ENCODE data around the gene TRIM41.

The TRIM41 gene

GRCh38 chr5:181221105-181221791 lies 1.8 kb upstream of the TRIM41 start:
- no peak for TF ChIP-seq CTCF (IDR thresholded peaks at IDR 0.05; ENCODE audit: insufficient read depth, missing control alignments)
- DNase-seq (ENCODE audit: insufficient read length, low spot score) (no peak), FAIRE-seq (no peak)

GRCh38 chr5:181221792-181222629 lies 1.1 kb upstream of the TRIM41 start:
- FAIRE-seq (no peak), DNase-seq (ENCODE audit: insufficient read length, low spot score) (no peak)
- no peak for TF ChIP-seq CTCF (IDR thresholded peaks at IDR 0.05; ENCODE audit: insufficient read depth, missing control alignments)

- no peak for TF ChIP-seq CTCF (IDR thresholded peaks at IDR 0.05; ENCODE audit: insufficient read depth, missing control alignments)
- DNase-seq (ENCODE audit: insufficient read length, low spot score) (no peak), FAIRE-seq (no peak)
Measured at GRCh38 chr5:181222630-181223057, 437 bp upstream of the TRIM41 start.

- DNase-seq (ENCODE audit: insufficient read length, low spot score) (no peak), FAIRE-seq (no peak)
- no peak for TF ChIP-seq CTCF (IDR thresholded peaks at IDR 0.05; ENCODE audit: insufficient read depth, missing control alignments)
Measured at GRCh38 chr5:181223729-181224389, 778 bp downstream of the TRIM41 start.

GRCh38 chr5:181224390-181225229 lies 1.5 kb downstream of the TRIM41 start:
- no peak for DNase-seq (ENCODE audit: insufficient read length, low spot score)
- no peak for FAIRE-seq
- TF ChIP-seq CTCF (IDR thresholded peaks at IDR 0.05; ENCODE audit: insufficient read depth, missing control alignments): no peak

GRCh38 chr5:181229996-181230395 lies 6.9 kb downstream of the TRIM41 start:
- DNase-seq (ENCODE audit: insufficient read length, low spot score) (no peak), FAIRE-seq (no peak)
- no peak for TF ChIP-seq CTCF (IDR thresholded peaks at IDR 0.05; ENCODE audit: insufficient read depth, missing control alignments)
